ENCODE data around the gene DAD1.
"Not testable (repeated sequence)": the region's sequence is repeated elsewhere in the genome, so short reads cannot be mapped to it uniquely, and the experiment has no call there.

DNA sequence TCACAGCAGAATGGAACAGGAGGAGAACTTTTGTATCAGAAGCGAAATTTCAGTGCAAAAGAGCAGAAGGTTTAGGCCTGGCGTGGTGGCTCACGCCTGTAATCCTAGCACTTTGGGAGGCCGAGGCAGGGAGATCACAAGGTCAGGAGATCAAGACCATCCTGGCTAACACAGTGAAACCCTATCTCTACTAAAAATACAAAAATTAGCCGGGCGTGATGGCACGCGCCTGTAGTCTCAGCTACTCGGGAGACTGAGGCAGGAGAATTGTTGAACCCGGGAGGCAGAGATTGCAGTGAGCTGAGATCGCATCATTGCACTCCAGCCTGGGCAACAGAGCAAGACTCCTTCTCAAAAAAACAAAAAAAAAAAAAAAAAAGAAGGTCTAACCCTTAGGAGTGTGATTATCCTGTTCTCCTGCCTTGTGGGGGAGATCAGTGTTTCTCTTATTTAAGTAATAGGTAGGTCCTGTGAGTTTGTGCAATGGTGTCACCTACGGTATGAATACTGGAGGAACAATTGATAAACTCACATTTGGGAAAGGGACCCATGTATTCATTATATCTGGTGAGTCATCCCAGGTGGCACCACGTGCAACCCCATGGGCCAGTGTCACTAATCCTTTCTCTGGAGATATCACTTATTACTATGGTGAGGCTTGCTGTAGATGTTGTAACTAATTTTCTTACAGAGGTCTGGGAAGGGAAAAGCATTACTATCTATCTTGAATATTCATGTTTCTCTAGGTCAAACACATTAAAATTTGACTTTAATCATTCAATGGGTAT lies 45.3 kb downstream of the DAD1 start:
- not testable (repeated sequence) for TF ChIP-seq POLR2AphosphoS5 (IDR thresholded peaks at IDR 0.05; ENCODE audit: low read depth, low read length); POLR2A (IDR thresholded peaks at IDR 0.05; ENCODE audit: low read depth, low read length); TAF1 (IDR thresholded peaks at IDR 0.05; ENCODE audit: borderline replicate concordance, low read depth, low read length)

Data from GM12892 (cell line).